Epithelial cell of alveolus of lung (primary cell): ENCODE data around the gene NPHP1. TPM values are rescaled to one million over a fixed set of nuclear protein-coding genes. Genes with fewer than 3 reads are reported as not detected.

Experiments
- total RNA-seq: library from RNA; depleted of rRNA; stranded (reverse); fragments of >200 nt; gene quantifications from 2 replicates; pipeline ENCODE4 v1.2.1, GENCODE V29; 2015

Gene NPHP1
- total RNA-seq: 2.6 and 2.8 TPM in 2 replicates

DNA sequence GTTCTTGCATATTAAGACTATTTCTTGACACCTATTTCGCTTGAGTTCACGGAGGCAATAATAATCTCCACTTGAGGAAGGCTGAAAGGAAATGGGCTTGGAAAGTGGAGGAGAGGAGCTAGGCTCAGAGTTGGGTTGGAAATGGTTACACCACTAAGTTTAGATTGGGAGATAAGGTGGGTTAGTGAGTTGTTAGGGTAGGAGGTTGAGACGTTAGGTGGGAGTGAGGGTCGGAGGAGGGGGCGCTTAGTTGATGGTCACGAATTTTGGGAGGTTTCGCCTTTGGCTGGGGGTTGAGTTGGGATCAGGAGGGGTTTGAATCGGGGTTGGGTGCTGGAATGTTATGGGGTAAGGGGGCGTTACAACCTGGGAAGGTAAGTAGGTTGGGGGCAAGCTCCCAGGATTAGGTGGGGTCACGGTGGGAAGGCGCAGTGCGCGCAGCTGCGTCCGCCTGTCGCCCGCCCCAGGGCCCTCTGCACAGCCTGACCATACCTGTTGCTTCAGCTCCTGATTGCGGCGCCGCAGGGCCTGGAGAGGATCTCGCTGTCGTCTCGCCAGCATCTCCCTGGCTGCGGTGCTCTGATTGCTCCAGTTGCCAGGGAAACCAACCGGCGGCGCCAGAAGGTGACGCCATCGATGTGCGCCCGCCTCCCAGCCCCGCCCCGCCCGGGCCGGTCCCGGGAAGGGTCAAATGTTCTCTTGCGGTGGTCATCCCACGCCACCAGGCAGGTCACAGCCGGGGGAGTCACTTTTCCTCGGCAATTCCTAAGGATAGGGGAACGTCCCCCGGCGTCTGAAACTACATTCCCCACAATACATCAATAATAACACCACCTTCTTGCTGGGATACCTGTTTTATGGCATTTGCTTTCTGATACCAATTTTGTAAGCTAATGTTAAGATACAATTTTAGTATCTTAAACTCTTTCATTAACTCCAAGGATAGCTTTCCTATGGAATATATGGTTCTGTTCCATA is at the start of gene NPHP1:
Gene NPHP1 (minus strand): TSS at position 606 of the 978 bp plus-strand sequence. CDS start 45 bp downstream, at position 561.

GRCh38 chr2:110211938-110212858 is 7.4 kb upstream of the NPHP1 start, which contains the start of gene MTLN:
Gene MTLN (minus strand): TSS chr2:110212547. CDS start chr2:110212525, 22 bp downstream.

DNA sequence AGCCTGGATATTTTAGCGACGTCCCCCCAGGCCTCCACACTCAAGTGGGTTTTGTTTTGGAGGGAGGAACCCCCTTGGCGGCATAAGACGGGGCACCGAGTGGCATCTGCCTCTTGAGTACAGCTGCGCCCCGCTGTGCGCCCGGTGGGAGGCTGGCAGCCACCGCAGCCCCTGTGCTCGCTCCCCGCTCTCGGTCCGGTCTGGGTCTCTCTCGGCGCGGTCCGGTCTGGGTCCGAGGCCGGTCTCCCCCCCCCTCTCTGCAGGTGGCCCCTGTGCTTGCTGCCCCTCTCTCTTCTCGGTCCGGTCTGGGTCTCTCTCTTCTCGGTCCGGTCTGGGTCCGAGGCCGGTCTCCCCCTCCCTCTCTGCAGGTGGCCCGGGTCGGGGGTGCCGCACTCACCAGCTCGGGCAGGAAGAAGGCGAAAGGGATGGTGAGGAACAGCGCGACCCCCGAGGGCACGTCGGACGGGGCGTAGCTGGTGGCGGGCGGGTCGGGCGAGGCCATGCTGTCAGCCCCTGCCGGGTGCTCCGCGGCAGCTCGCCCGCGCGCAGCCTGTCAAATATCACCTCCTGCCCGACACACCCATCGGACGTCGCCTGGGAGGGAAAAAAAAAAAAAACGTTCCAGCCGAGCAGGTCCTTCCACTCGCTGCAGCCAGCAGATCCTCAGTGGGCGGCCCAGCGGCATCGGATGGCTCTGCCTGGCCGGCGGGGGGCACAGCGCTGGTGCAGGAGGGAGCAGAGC is 89.4 kb downstream of the NPHP1 start, which contains the start of gene MALL:
Gene MALL (minus strand): TSS at position 532 of the 742 bp plus-strand sequence. CDS start 30 bp downstream, at position 502.

Other genes with a start within 250 kb of the NPHP1 start
- 1.6 and 6.2 TPM in 2 replicates for gene MALL, start 89.2 kb downstream of the NPHP1 start, total RNA-seq
- gene MTLN, start 7.5 kb upstream of the NPHP1 start, total RNA-seq: 31.9 and 55.6 TPM in 2 replicates